GM21619 (cell line): Measurements from ENCODE around the gene TAMALIN.

Source experiments
- ATAC-seq: cut with Tn5 transposase; IDR thresholded peaks from one replicate; pipeline ENCODE4 v1.9.1; 2021; ENCODE audit not compliant: unreplicated experiment

TAMALIN gene

DNA sequence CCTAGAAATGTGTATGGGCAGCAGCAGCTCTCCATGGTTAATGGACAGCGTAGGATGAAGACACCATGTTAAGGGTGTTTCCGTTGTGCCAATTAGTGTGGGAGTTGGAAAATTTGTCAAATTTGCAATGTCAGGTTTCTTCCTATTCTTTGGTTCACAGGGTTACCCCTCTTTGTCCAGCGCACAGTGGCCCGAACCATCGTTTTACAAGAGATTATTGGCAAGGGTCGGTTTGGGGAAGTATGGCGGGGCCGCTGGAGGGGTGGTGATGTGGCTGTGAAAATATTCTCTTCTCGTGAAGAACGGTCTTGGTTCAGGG lies 26.0 kb upstream of the TAMALIN start:
- no peak for ATAC-seq

DNA sequence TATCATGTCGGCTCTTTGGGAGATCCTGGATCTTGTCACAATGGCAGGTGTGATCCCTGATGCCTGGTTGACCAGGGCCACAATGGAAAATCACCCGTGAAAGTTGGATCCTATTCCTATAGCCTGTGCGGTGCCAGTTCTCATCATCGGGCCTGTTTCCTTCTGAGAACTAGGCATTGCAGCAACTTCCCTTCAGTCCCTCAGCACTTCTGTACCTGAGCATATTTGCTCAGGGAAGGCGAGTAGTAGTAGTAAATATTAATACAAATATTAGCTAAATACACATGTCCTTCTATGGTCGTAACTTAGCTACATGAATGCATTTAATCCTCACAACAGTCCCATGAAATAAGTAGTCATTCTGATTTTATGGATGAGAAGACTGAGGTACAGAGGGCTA lies 22.1 kb upstream of the TAMALIN start:
- no peak for ATAC-seq

DNA sequence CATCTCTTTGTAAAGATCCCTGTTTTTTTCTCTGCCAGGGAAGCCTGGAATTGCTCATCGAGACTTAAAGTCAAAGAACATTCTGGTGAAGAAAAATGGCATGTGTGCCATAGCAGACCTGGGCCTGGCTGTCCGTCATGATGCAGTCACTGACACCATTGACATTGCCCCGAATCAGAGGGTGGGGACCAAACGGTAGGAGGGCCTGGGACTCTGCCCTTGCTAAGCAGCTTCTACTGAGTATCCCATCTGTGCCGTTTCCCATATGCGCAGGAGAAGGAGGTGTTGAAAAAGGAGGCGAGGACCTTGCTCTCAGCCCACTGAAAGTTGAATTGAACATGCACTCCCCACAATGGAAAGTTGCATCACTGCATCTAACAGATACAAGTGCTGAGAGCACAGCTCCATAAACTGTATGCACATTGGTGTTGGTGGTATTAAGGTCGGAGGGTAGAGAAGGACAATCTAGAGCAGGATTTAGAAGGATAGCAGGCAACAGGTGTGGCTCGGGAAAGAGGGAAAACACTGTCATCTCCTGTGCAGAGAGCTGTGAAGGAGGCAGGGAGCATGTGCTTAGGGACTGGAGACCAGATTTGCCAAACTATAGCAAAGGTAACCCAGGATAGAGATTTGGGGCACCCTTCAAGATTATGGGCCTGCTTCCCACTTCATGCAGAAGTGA lies 21.5 kb upstream of the TAMALIN start:
- ATAC-seq: no peak

- no peak for ATAC-seq
These were observed 19.9 kb upstream of the TAMALIN start for GRCh38 chr12:51986834-51987233.

- no peak for ATAC-seq
These were observed 14.5 kb upstream of the TAMALIN start for GRCh38 chr12:51992246-51992645.

GRCh38 chr12:51994539-51994820 lies 12.3 kb upstream of the TAMALIN start:
- no peak for ATAC-seq

GRCh38 chr12:51994959-51995358 lies 11.8 kb upstream of the TAMALIN start:
- no peak for ATAC-seq

GRCh38 chr12:51997136-51997535 lies 9.6 kb upstream of the TAMALIN start:
- no peak for ATAC-seq

DNA sequence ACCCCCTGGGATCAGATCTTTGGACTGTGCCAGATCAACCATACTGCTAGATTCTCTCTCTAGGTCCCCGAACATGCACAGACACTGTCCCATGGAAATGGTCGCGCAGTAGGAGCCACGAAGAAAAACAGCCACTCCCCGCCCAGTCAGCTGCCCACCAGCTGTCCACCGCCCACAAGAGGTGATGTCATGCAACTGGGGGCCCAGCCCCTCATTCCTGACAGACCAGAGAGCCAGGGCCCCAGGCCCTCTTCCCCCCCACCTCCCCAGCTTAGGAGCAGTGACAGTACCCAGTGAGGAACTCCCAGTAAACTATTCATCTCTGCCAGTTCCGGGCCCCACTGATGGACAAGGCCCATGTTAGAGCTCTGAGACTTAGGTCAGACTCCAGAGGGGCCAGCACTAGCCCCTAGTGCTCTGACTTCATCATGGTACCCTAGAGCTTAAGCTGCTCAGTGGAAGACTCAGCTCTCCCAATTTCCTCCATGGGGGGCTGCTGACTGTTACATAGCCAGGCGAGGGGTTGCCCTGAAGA lies 3.7 kb upstream of the TAMALIN start:
- ATAC-seq: no peak

DNA sequence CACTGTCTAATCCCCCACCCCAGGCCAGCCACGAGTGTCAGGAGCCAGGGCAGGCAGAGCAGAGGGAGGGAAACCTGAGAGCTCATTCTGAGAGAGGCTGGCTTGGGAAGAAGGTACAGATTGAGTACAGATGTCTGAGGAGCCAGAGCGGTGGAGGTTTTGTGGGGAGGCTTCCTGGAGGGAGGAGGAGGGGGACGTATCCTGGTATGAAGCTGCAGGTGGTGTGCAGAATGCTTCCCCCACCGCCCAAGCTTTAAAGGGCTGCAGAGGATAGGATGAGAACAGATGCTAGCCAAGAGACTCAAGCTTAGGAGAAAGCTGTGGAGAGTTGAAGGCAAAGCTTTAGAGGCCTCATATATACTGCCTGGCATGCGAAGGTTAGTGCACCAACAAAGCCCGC lies 3.2 kb upstream of the TAMALIN start:
- no peak for ATAC-seq

GRCh38 chr12:52004042-52004648 lies 2.6 kb upstream of the TAMALIN start:
- no peak for ATAC-seq

GRCh38 chr12:52005218-52005902 lies 1.4 kb upstream of the TAMALIN start:
- ATAC-seq: no peak

DNA sequence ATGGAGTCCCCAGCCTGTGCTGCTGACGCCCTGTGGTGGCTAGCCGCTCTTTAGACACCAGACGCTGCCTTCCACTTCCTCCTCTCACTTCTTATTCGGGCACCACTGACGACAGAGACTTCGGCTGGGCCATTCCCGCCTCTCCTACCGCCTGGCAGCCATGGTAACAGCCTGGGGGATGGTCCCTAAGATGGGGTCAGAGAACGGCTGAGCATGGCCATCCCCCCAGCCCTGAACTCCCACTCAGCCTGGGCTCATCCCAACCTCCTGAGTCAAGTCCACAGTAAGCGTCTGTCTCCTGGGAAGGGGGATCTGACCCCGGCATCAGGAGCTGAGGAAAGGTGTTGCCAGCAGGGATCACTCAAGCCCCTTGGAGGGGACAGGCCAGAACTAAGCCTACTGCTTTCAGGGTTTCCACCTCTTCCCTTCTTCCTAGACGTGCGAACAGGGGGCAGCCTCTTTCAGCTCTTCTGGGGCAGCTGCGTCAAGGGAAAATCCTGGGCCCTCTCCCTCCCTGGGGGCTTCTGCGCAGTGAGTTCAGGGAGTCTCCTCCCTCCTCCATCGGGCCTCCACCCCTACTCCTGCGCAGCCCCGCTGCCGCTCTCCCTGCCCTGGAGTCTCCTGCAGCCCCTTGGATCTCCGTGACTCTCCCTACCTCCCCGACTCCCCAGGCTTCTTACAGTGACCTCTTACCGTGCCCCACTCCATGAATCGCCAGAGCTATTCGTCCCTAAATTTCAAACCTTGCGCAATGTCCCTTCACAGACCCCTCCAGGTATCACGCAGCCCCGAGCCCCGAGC lies 643 bp upstream of the TAMALIN start:
- peak; percentile 72 for ATAC-seq

DNA sequence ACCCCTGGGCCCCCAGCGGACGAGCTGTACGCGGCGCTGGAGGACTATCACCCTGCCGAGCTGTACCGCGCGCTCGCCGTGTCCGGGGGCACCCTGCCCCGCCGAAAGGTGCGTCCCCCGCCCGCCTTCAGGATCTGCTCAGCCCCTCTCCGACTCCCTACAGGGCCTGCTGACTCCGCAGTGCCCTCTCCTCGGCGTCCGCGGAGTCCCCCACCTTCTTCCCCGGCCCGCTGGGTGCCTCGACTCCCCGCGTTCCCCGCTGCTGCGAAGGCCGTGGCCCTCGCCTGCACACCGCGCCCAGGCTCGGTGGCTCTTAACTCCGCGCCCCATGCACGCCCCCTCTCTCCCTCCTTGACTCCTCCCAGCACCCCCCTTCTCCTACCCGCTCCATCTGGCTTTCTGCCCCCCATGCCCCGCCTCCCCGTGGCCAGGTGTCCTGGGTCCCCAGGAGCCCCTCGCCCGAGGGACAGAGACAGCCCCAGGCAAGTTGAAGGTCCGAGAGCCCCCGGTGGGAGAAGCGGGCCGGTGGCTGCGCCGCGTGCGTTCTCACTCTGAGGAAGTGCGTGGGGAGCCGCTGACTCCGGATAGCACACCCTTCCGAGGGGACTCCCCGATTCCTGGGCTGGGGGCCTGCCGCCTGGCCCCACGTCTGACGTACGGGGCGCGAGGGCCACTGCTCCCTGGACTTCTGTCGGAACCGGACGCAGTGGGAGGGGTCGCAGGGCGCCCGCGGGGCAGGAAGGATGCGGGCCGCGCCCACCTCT lies 594 bp downstream of the TAMALIN start:
- no peak for ATAC-seq

- ATAC-seq: no peak
These were observed 1.3 kb downstream of the TAMALIN start for GRCh38 chr12:52007982-52008510.

DNA sequence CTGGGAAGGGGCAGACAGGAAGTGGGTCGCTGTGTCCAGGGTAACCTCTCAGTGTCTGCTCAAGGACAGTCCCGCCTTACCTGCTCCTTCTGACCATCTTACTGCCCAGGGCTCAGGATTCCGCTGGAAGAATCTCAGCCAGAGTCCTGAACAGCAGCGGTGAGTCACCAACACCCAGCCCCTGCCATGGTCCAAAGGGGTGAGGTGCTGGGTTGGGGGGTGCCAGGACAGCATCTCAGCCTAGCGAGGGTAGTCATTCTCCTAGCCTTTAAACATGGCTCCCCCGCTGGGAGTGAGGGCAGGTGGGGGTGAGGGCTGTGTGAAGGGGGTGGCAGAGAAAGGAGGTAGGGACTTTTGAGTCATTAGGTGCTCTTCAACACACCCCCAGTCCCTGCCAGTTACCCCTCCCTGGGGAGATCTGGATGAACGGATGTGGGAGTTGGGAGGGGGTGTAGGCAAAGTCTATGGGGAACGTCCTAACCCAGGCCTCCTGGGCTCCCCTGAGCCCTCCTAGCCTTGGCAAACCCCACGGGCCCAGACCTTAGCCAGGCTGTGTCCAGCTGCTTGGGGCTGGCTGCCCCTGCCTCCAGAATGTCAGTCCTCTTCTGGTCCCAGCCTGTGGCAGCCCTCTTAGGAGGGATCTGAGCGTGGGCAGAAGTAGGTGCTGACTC lies 2.5 kb downstream of the TAMALIN start:
- no peak for ATAC-seq

DNA sequence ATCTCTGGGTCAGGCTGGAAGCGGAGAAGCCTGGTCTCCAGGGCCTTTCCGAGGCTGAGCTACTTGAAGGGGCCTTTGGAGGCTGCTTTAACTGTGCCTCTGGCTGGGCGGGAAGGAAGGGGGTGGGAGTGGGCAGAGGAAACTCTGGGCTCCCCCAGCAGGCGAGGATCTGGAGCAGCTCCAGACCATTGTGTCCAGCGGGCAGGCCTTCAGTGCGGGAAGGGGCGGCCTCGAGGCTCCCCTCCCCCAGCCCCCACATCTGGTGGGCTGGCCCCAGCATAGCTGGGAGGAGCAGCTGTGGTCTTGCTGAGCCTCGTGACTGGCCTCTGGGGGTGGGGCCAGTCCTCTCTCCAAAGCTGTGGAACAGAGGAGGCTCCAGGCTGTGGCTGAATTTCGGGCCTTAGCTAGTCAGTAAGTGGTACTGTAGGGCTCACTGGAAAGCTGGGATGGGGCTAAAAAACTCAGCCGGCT lies 3.4 kb downstream of the TAMALIN start:
- no peak for ATAC-seq

DNA sequence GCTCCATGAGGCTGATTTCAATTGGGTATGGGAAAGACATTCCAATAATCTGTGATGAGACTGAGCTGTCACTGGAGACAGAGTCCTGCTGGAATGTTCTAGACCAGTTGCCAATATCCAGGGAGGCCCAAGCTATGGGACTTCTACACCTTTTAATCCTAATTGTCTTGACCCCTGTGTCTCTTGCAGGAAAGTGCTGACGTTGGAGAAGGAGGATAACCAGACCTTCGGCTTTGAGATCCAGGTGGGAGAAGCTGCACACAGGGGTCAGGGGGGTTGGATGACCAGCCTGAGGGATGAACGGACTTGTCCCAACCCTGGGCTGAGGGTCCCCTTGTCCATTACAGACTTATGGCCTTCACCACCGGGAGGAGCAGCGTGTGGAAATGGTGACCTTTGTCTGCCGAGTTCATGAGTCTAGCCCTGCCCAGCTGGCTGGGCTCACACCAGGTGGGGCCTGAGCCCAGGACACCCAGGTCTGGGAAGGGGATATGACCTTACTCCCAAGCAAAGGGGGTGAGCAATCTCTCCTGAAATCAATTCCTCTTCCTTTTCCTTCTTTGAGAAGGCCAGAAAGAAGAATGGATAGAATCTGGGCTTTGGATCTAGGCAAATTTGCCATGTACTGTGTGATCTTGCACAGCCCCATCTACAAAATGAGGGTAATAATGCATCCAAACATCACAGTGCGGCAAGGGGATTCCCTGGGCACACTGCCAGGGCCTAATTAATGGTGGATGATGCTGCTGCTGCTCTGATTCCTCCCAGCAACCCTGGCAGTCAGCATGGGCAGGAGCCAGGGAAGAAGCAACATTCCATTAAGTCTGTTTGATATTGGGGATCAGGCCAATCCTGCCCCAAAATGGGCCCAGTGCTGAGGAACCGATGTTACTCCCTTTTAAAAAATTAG lies 4.2 kb downstream of the TAMALIN start:
- no peak for ATAC-seq

DNA sequence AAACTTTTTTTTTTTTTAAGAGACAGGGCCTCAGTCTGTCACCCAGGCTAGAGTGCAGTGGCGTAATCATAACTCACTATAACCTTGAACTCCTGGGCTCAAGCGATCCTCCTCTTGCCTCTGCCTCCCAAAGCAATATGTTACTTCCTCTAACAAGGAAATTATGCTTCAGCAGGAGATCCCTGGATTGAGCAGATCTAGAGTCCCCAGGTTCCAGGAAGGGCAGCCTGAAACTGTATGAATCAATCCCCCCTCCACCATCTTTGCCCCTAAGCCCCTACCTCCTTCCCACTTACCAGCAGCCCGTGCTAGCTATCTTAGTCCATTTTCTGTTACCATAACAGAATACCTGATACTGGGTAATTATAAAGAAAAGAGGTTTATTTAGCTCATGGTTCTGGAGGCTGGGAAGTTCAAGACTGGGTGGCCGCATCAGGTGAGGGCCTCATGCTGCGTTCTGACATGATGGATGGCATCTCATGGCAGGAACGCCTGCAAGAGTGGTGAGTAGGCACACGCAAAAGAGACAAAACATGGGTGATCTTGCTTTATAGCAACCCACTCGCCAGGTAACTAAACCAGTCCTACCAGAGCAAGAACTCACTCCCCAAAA lies 5.0 kb downstream of the TAMALIN start:
- ATAC-seq: no peak
